ENCODE data around the gene BRD3OS.

BRD3OS gene

GRCh38 chr9:134011401-134011800 is 13.9 kb upstream of the BRD3OS start:
- H3K4me3 ChIP-seq (ENCODE audit: low read depth, low read length) = no peak overlapping the region
- no peak for TF ChIP-seq CTCF (IDR thresholded peaks at IDR 0.05; ENCODE audit: low read depth, low read length)

- no peak for TF ChIP-seq CTCF (IDR thresholded peaks at IDR 0.05; ENCODE audit: low read depth, low read length)
- H3K4me3 ChIP-seq (ENCODE audit: low read depth, low read length) = no peak overlapping the region
These were observed 10.3 kb upstream of the BRD3OS start for GRCh38 chr9:134014946-134015345.

GRCh38 chr9:134024214-134024792 is 978 bp upstream of the BRD3OS start:
- TF ChIP-seq CTCF (IDR thresholded peaks at IDR 0.05; ENCODE audit: low read depth, low read length) = no peak
- H3K4me3 ChIP-seq (ENCODE audit: low read depth, low read length) = peak overlapping the region; percentile 52

- no peak for TF ChIP-seq CTCF (IDR thresholded peaks at IDR 0.05; ENCODE audit: low read depth, low read length)
- peak overlapping the region; percentile 73 for H3K4me3 ChIP-seq (ENCODE audit: low read depth, low read length)
These were observed 593 bp downstream of the BRD3OS start for GRCh38 chr9:134025606-134026541.

- H3K4me3 ChIP-seq (ENCODE audit: low read depth, low read length) = no peak overlapping the region
- no peak for TF ChIP-seq CTCF (IDR thresholded peaks at IDR 0.05; ENCODE audit: low read depth, low read length)
These were observed 1.3 kb downstream of the BRD3OS start for GRCh38 chr9:134026581-134026980.

- TF ChIP-seq CTCF (IDR thresholded peaks at IDR 0.05; ENCODE audit: low read depth, low read length) = no peak
- no peak overlapping the region for H3K4me3 ChIP-seq (ENCODE audit: low read depth, low read length)
These were observed 1.7 kb downstream of the BRD3OS start for GRCh38 chr9:134026981-134027380.

GRCh38 chr9:134027561-134027960 is 2.3 kb downstream of the BRD3OS start:
- no peak for TF ChIP-seq CTCF (IDR thresholded peaks at IDR 0.05; ENCODE audit: low read depth, low read length)
- no peak overlapping the region for H3K4me3 ChIP-seq (ENCODE audit: low read depth, low read length)
